22Rv1 (cell line): ENCODE measurements around the gene GPC6.

ENCODE experiments used
- H3K27ac ChIP-seq: fragments of 450-650 bp; 2 replicates; pipeline ENCODE4 v1.5.1; 2017
- ZFX ChIP-seq: fragments of 450-650 bp; IDR thresholded peaks from 2 replicates; pipeline ENCODE4 v1.6.1; 2017; ENCODE audit warnings: antibody characterized with exemption, borderline replicate concordance
- TF ChIP-seq, protein P1 (sequence below): fragments of 450-650 bp; IDR thresholded peaks from 2 replicates; pipeline ENCODE4 v1.5.1; 2017; ENCODE audit warnings: mild to moderate bottlenecking

GPC6 gene

DNA sequence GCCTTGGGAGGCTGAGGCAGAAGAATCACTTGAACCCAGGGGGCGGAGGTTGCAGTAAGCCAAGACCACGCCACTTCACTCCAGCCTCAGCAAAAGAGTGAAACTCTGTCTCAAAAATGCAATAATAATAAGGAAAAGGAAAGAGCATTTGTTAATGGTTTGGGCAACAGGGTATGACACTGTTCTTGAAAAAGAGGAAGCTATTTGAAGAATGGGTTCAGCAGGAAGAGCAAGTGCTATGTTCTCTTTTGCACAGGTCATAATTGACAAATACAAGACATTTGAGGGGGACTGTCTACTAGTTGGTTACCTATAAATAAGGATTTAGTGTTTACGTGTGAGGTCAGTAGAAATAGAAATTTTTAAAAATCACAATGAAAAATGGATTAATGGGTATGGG is 1034.6 kb downstream of the GPC6 start:
- peak overlapping the region; percentile 78 for H3K27ac ChIP-seq
- TF ChIP-seq, protein P1, sequence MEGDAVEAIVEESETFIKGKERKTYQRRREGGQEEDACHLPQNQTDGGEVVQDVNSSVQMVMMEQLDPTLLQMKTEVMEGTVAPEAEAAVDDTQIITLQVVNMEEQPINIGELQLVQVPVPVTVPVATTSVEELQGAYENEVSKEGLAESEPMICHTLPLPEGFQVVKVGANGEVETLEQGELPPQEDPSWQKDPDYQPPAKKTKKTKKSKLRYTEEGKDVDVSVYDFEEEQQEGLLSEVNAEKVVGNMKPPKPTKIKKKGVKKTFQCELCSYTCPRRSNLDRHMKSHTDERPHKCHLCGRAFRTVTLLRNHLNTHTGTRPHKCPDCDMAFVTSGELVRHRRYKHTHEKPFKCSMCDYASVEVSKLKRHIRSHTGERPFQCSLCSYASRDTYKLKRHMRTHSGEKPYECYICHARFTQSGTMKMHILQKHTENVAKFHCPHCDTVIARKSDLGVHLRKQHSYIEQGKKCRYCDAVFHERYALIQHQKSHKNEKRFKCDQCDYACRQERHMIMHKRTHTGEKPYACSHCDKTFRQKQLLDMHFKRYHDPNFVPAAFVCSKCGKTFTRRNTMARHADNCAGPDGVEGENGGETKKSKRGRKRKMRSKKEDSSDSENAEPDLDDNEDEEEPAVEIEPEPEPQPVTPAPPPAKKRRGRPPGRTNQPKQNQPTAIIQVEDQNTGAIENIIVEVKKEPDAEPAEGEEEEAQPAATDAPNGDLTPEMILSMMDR: no peak
- no peak for TF ChIP-seq ZFX

DNA sequence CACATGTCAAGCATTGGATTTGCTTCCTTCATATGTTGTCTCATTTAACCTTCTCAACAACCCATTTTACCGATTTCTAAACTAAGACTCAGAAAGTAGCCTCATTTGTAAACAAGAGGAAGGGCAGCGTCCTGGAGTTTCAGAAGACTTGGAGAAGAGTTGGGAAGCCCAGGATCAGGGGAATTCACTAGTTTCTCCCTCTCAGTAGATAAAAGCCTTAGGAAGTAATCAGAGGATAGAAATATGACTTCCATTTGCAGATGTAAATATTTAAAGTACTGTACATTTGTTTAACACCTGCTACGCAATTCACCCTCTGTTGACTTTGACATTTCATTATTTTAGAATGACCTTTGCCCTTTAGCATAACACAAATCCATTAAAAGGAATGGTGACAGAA is 1036.4 kb downstream of the GPC6 start:
- H3K27ac ChIP-seq: peak overlapping the region; percentile 78
- TF ChIP-seq, protein P1: no peak
- no peak for TF ChIP-seq ZFX

DNA sequence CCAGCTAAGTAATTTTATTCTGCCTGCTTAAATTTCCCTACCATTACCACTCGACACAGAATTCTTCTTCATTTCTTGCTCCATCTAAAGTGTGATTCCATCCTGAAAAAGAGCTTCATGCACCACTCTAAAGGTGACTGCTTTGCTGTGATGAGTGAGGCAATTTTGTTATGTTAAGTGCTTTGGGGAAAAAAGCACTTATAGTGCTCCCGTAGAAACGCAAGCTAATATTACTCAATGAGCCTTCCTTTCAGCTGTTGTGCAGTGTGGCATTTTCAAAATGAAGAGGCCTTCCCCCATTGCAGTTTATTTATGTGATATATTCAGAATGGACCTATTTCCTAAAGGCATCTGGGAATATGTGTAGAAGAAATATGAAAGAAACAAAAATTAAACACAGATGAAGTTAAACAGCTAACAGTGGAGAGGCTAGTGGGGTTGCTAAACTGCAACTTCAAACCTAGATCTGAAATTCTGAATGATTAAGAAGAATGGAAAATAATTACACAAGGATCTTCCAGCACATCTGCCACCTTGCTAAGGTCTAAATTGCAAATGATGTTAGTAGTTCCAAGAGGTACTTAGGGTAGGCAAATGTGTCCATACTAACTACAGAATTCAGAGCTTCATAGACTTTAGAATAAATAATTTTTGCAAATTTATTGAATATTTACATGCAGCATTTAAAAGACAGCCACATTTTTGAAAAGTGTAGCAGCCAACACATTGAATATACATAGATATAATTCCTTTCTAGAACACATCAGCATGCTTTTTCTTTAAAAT is 1041.2 kb downstream of the GPC6 start:
- H3K27ac ChIP-seq: no peak overlapping the region
- no peak for TF ChIP-seq ZFX
- TF ChIP-seq, protein P1: no peak

DNA sequence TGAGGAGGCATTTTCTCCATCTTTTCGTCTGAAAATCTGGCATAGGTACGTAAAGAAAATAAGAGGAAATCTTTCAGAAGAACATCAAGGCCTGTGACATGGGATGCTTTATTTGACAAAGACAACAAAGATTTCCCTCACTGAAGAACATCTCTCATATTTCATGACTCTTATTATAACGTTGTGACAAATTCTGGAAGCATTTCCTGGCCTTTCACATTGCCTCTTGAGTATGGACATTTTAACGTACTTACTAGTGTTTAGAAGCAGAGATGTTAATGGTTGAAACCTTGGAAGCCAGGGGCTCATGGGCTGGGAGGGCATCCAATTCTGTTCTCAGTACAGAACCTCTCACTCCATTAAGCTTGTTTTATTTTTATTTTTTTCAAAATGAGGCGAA is 1042.1 kb downstream of the GPC6 start:
- H3K27ac ChIP-seq: no peak overlapping the region
- no peak for TF ChIP-seq ZFX
- TF ChIP-seq, protein P1: no peak

DNA sequence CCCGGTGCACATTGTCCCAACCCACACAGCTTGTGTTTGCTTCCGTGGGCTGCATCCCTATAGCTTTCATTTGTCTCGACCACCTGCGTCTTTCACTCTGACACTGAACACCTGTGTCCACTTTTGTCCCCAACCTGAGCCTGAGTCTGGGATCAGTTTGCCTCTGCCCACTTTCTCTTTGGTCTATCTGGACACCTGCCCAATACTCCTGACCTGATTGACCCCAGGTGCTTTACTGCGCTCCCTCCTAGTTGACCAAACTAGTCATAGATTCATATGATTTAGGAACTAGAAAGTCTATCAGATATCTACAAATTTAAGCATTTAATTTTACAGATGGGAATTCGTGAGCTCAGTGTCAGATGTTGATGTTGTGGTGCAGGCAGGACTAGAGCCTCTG is 1043.0 kb downstream of the GPC6 start:
- TF ChIP-seq, protein P1: no peak
- TF ChIP-seq ZFX: no peak
- H3K27ac ChIP-seq: 0 out of 2 replicates have a peak overlapping the region, but pooled peaks have one; percentile 0

DNA sequence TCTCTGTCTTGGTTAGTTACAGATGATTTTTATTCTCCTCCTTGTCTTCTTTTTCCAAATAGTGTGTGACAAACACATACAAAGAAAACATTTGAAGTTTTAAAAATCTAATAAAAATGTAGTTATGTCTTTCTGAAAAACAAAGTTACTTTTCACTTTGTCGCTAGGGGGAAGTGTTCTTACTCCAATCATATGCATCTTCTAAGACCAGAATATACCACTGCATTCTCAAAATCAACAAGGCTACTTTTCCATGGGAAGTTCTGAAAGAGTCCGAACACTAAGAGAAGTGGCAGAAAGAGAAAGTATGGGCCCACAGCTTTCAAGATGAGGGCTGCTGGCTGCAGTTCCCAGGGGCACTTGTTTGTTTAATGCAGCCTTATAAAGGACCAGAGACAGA is 1043.9 kb downstream of the GPC6 start:
- H3K27ac ChIP-seq: no peak overlapping the region; the same call in 1 of the 2 replicates
- TF ChIP-seq, protein P1: no peak
- TF ChIP-seq ZFX: no peak

DNA sequence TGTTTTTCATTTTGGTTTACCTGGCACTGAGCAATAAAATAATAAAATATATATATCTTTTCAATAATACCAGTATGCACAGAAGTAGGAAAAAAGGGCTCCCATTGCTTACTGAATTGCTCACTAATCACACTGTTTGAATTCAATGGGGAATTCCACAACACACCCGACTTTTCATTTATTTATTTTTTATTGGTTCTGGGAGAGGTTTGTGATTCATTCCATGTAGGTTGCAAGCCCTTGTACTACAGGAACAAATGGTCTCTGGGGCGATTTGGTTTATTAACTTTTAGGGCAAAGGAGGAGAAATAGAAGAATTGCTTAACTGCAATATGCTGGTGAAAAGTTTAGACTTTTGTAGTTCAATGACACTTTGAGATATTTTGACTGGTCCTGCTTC is 1045.4 kb downstream of the GPC6 start:
- TF ChIP-seq, protein P1: no peak
- TF ChIP-seq ZFX: no peak
- H3K27ac ChIP-seq: peak overlapping the region; percentile 84; the same call in 1 of the 2 replicates
